ENCODE results near the gene KIF5B.
"Not testable (repeated sequence)": the region's sequence is repeated elsewhere in the genome, so short reads cannot be mapped to it uniquely, and the experiment has no call there.

The KIF5B gene

GRCh38 chr10:32053392-32053791, 2.8 kb downstream of the KIF5B start:
- not testable (repeated sequence) for H2BK5ac ChIP-seq (ENCODE audit: low read depth, low read length, poor library complexity); H3K27ac ChIP-seq (ENCODE audit: low read depth, low read length); H2AFZ ChIP-seq (ENCODE audit: insufficient read depth, low read length, poor library complexity); DNase-seq; H3K9me3 ChIP-seq (ENCODE audit: insufficient read depth, low read depth, low read length); H2BK120ac ChIP-seq (ENCODE audit: insufficient read depth, low read length, poor library complexity); H4K12ac ChIP-seq (ENCODE audit: low read depth, low read length); H4K8ac ChIP-seq (ENCODE audit: low read depth, low read length); H3K27me3 ChIP-seq (ENCODE audit: insufficient read depth, low read length); H4K91ac ChIP-seq (ENCODE audit: low read depth, low read length); H3K4me3 ChIP-seq (ENCODE audit: low read depth, low read length); H2BK12ac ChIP-seq (ENCODE audit: low read length); H3K4me1 ChIP-seq (ENCODE audit: control insufficient read depth in 1 of 2, insufficient read depth in 2 of 2, low read length in 2 of 2); H3K14ac ChIP-seq (ENCODE audit: low read length); H3K9ac ChIP-seq (ENCODE audit: low read length); H3K36me3 ChIP-seq (ENCODE audit: control insufficient read depth in 1 of 2, insufficient read depth in 2 of 2, low read length in 2 of 2); H3K18ac ChIP-seq (ENCODE audit: low read length); H2AK5ac ChIP-seq (ENCODE audit: low read length); H3K23ac ChIP-seq (ENCODE audit: low read length)
- Histone ChIP-seq H3K79me1 (ENCODE audit: low read length) (peaks cover 11% of the 10 kb centered on the region), H3K79me2 (ENCODE audit: control insufficient read depth, insufficient read depth, low read length, poor library complexity) (peaks cover 20% of the 10 kb centered on the region), H3K4me2 (ENCODE audit: low read length) (peak overlapping the region; percentile 59), H3K4ac (ENCODE audit: low read depth, low read length) (peak overlapping the region; percentile 98)
- WGBS (ENCODE audit: extremely low coverage, insufficient coverage, insufficient read length), result no CpG with 5 or more reads among the region's 11 CpGs

GRCh38 chr10:32051926-32052325, 4.3 kb downstream of the KIF5B start:
- DNase-seq, result no peak
- H3K9ac ChIP-seq (ENCODE audit: low read length), result no peak overlapping the region
- H3K4ac ChIP-seq (ENCODE audit: low read depth, low read length), result peak overlapping the region; percentile 62
- no peak overlapping the region for H3K23ac ChIP-seq (ENCODE audit: low read length)
- H2BK120ac ChIP-seq (ENCODE audit: insufficient read depth, low read length, poor library complexity), result no peak overlapping the region
- H3K27ac ChIP-seq (ENCODE audit: low read depth, low read length), result no peak overlapping the region
- peaks cover 0 to 9% of the 10 kb centered on the region in 2 experiments for H3K4me1 ChIP-seq (ENCODE audit: control insufficient read depth in 1 of 2, insufficient read depth in 2 of 2, low read length in 2 of 2)
- H2BK12ac ChIP-seq (ENCODE audit: low read length), result no peak overlapping the region
- no peak overlapping the region for H3K14ac ChIP-seq (ENCODE audit: low read length)
- no peak overlapping the region for H2BK5ac ChIP-seq (ENCODE audit: low read depth, low read length, poor library complexity)
- H3K4me3 ChIP-seq (ENCODE audit: low read depth, low read length), result no peak overlapping the region
- H3K36me3 ChIP-seq (ENCODE audit: control insufficient read depth in 1 of 2, insufficient read depth in 2 of 2, low read length in 2 of 2), result peaks cover 0 to 4% of the 10 kb centered on the region in 2 experiments
- peaks cover 20% of the 10 kb centered on the region for H3K79me2 ChIP-seq (ENCODE audit: control insufficient read depth, insufficient read depth, low read length, poor library complexity)
- H4K12ac ChIP-seq (ENCODE audit: low read depth, low read length), result no peak overlapping the region
- no peak overlapping the region for H2AFZ ChIP-seq (ENCODE audit: insufficient read depth, low read length, poor library complexity)
- no peaks in the 10 kb centered on the region for H3K9me3 ChIP-seq (ENCODE audit: insufficient read depth, low read depth, low read length)
- H2AK5ac ChIP-seq (ENCODE audit: low read length), result no peak overlapping the region
- H3K79me1 ChIP-seq (ENCODE audit: low read length), result peaks cover 11% of the 10 kb centered on the region
- peak overlapping the region; percentile 34 for H3K4me2 ChIP-seq (ENCODE audit: low read length)
- H3K27me3 ChIP-seq (ENCODE audit: insufficient read depth, low read length), result no peaks in the 10 kb centered on the region
- H3K18ac ChIP-seq (ENCODE audit: low read length), result no peak overlapping the region
- H4K91ac ChIP-seq (ENCODE audit: low read depth, low read length), result no peak overlapping the region
- no CpG with 5 or more reads among the region's 3 CpGs for WGBS (ENCODE audit: extremely low coverage, insufficient coverage, insufficient read length)
- no peak overlapping the region for H4K8ac ChIP-seq (ENCODE audit: low read depth, low read length)

- Histone ChIP-seq H3K4me2 (ENCODE audit: low read length) (peak overlapping the region; percentile 37), H3K27me3 (ENCODE audit: insufficient read depth, low read length) (no peaks in the 10 kb centered on the region), H3K18ac (ENCODE audit: low read length) (no peak overlapping the region), H3K4me3 (ENCODE audit: low read depth, low read length) (no peak overlapping the region), H2BK120ac (ENCODE audit: insufficient read depth, low read length, poor library complexity) (no peak overlapping the region), H2BK5ac (ENCODE audit: low read depth, low read length, poor library complexity) (no peak overlapping the region), H4K91ac (ENCODE audit: low read depth, low read length) (no peak overlapping the region), H3K27ac (ENCODE audit: low read depth, low read length) (no peak overlapping the region), H3K79me1 (ENCODE audit: low read length) (no peaks in the 10 kb centered on the region), H3K14ac (ENCODE audit: low read length) (no peak overlapping the region), H3K23ac (ENCODE audit: low read length) (no peak overlapping the region), H2AFZ (ENCODE audit: insufficient read depth, low read length, poor library complexity) (no peak overlapping the region), H3K4ac (ENCODE audit: low read depth, low read length) (peak overlapping the region; percentile 47), H3K9ac (ENCODE audit: low read length) (no peak overlapping the region), H3K79me2 (ENCODE audit: control insufficient read depth, insufficient read depth, low read length, poor library complexity) (peaks cover 13% of the 10 kb centered on the region), H2AK5ac (ENCODE audit: low read length) (no peak overlapping the region), H4K8ac (ENCODE audit: low read depth, low read length) (no peak overlapping the region), H3K9me3 (ENCODE audit: insufficient read depth, low read depth, low read length) (no peaks in the 10 kb centered on the region), H3K36me3 (ENCODE audit: control insufficient read depth in 1 of 2, insufficient read depth in 2 of 2, low read length in 2 of 2) (peaks cover 2 to 10% of the 10 kb centered on the region in 2 experiments), H2BK12ac (ENCODE audit: low read length) (no peak overlapping the region), H4K12ac (ENCODE audit: low read depth, low read length) (no peak overlapping the region), H3K4me1 (ENCODE audit: control insufficient read depth in 1 of 2, insufficient read depth in 2 of 2, low read length in 2 of 2) (peaks cover 0 to 9% of the 10 kb centered on the region in 2 experiments)
- WGBS (ENCODE audit: extremely low coverage, insufficient coverage, insufficient read length), result no CpG with 5 or more reads among the region's 6 CpGs
- DNase-seq, result no peak
Measured at GRCh38 chr10:32050177-32050576, 6.0 kb downstream of the KIF5B start.

GRCh38 chr10:32049113-32049512, 7.1 kb downstream of the KIF5B start:
- WGBS (ENCODE audit: extremely low coverage, insufficient coverage, insufficient read length), result no CpG with 5 or more reads among the region's 4 CpGs
- peak overlapping the region; percentile 59 for H3K4ac ChIP-seq (ENCODE audit: low read depth, low read length)
- H2AFZ ChIP-seq (ENCODE audit: insufficient read depth, low read length, poor library complexity), result no peak overlapping the region
- peaks cover 0 to 9% of the 10 kb centered on the region in 2 experiments for H3K4me1 ChIP-seq (ENCODE audit: control insufficient read depth in 1 of 2, insufficient read depth in 2 of 2, low read length in 2 of 2)
- H3K14ac ChIP-seq (ENCODE audit: low read length), result no peak overlapping the region
- H4K8ac ChIP-seq (ENCODE audit: low read depth, low read length), result no peak overlapping the region
- H3K4me3 ChIP-seq (ENCODE audit: low read depth, low read length), result no peak overlapping the region
- H3K23ac ChIP-seq (ENCODE audit: low read length), result no peak overlapping the region
- H3K79me1 ChIP-seq (ENCODE audit: low read length), result no peaks in the 10 kb centered on the region
- H3K36me3 ChIP-seq (ENCODE audit: control insufficient read depth in 1 of 2, insufficient read depth in 2 of 2, low read length in 2 of 2), result peaks cover 6 to 15% of the 10 kb centered on the region in 2 experiments
- no peaks in the 10 kb centered on the region for H3K9me3 ChIP-seq (ENCODE audit: insufficient read depth, low read depth, low read length)
- H3K18ac ChIP-seq (ENCODE audit: low read length), result no peak overlapping the region
- no peaks in the 10 kb centered on the region for H3K27me3 ChIP-seq (ENCODE audit: insufficient read depth, low read length)
- H2BK12ac ChIP-seq (ENCODE audit: low read length), result no peak overlapping the region
- H3K79me2 ChIP-seq (ENCODE audit: control insufficient read depth, insufficient read depth, low read length, poor library complexity), result peaks cover 12% of the 10 kb centered on the region
- H3K4me2 ChIP-seq (ENCODE audit: low read length), result no peak overlapping the region
- H3K27ac ChIP-seq (ENCODE audit: low read depth, low read length), result no peak overlapping the region
- no peak overlapping the region for H2BK120ac ChIP-seq (ENCODE audit: insufficient read depth, low read length, poor library complexity)
- no peak for DNase-seq
- no peak overlapping the region for H4K91ac ChIP-seq (ENCODE audit: low read depth, low read length)
- H2BK5ac ChIP-seq (ENCODE audit: low read depth, low read length, poor library complexity), result no peak overlapping the region
- H3K9ac ChIP-seq (ENCODE audit: low read length), result no peak overlapping the region
- no peak overlapping the region for H2AK5ac ChIP-seq (ENCODE audit: low read length)
- no peak overlapping the region for H4K12ac ChIP-seq (ENCODE audit: low read depth, low read length)

Data from trophoblast cell (in vitro differentiated cells and primary cell).